Peyer's patch (tissue), 4 donors: Measurements from ENCODE around the gene USP33.

Experiments
- POLR2A ChIP-seq, 2 donors: fragments of 450-650 bp; IDR thresholded peaks; one replicate each; pipeline ENCODE4 v1.5.1; 2017; ENCODE audit warnings: antibody characterized with exemption in 2 of 2, mild to moderate bottlenecking in 2 of 2, moderate library complexity in 2 of 2
- TF ChIP-seq, protein P1 (sequence below), 6 experiments: fragments of 450-650 bp in 4 of 6; fragments of 200-600 bp in 2 of 6; sonication (generic) in 1 of 6; IDR thresholded peaks; one replicate each; pipeline ENCODE4 v1.5.1; 2017 to 2019; ENCODE audit warnings: antibody characterized with exemption in 6 of 6, mild to moderate bottlenecking in 3 of 6, moderate library complexity in 1 of 6

DNA sequence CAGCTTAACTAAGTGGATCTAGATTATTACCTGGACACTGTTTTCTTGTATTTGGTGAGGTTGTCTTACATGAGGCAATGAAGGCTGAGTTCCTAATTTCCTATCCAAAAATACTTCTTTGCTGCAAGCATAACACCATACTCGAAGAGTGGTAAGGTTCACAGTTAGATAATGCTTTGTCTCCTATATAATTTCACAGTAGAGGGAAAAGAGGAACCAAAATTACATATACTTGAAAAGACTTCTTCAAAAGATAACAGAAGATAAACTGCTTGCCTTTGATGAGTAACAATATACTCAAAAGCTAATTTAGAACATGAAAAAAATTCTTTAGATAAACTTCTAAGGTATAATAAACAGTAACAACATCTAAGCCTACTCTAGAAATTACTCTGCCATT is 20.4 kb downstream of the USP33 start:
- TF ChIP-seq, protein P1, sequence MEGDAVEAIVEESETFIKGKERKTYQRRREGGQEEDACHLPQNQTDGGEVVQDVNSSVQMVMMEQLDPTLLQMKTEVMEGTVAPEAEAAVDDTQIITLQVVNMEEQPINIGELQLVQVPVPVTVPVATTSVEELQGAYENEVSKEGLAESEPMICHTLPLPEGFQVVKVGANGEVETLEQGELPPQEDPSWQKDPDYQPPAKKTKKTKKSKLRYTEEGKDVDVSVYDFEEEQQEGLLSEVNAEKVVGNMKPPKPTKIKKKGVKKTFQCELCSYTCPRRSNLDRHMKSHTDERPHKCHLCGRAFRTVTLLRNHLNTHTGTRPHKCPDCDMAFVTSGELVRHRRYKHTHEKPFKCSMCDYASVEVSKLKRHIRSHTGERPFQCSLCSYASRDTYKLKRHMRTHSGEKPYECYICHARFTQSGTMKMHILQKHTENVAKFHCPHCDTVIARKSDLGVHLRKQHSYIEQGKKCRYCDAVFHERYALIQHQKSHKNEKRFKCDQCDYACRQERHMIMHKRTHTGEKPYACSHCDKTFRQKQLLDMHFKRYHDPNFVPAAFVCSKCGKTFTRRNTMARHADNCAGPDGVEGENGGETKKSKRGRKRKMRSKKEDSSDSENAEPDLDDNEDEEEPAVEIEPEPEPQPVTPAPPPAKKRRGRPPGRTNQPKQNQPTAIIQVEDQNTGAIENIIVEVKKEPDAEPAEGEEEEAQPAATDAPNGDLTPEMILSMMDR (IDR thresholded peaks at IDR 0.05) = no peak
- TF ChIP-seq POLR2A (IDR thresholded peaks at IDR 0.05) = no peak
